Transverse colon (tissue), 4 donors: ENCODE results near the gene DLG2. TPM values are rescaled to one million over a fixed set of nuclear protein-coding genes. Genes with fewer than 3 reads are reported as not detected.
A peak's percentile ranks its signal among the peaks of the same experiment; 100 is the strongest.

ENCODE experiments used
- DNase-seq: peaks from one replicate; pipeline ENCODE4 v3.0.0-alpha.2; 2019
- H3K27ac ChIP-seq, 4 donors: fragments of 200-600 bp; sonication (generic); 2 replicates each; pipeline ENCODE4 v1.5.1; 2016 to 2018; ENCODE audit warnings: inconsistent platforms in 4 of 4
- H3K27me3 ChIP-seq: fragments of 200-600 bp; sonication (generic); 2 replicates; pipeline ENCODE4 v1.5.1; 2017; ENCODE audit warnings: inconsistent platforms
- H3K36me3 ChIP-seq, 4 donors: fragments of 200-600 bp; sonication (generic); 2 replicates each; pipeline ENCODE4 v1.5.1; 2017 to 2019; ENCODE audit warnings: inconsistent platforms in 4 of 4
- H3K4me1 ChIP-seq, 4 donors: fragments of 200-600 bp; sonication (generic); 2 replicates each; pipeline ENCODE4 v1.5.1; 2017 to 2020; ENCODE audit warnings: inconsistent platforms in 4 of 4
- H3K4me3 ChIP-seq, 4 donors: fragments of 200-600 bp; sonication (generic); 1 replicate in 1 of 4; 2 replicates in 3 of 4; pipeline versions ENCODE4 v1.5.1 to v1.6.1; 2017 to 2019; ENCODE audit warnings: inconsistent platforms in 4 of 4
- H3K9me3 ChIP-seq, 2 donors: fragments of 200-600 bp; sonication (generic); 2 replicates each; pipeline ENCODE4 v1.5.1; 2017 to 2019; ENCODE audit warnings: inconsistent platforms in 2 of 2
- CTCF ChIP-seq, 5 experiments: fragments of 200-600 bp in 3 of 5; fragments of 450-650 bp in 2 of 5; sonication (generic) in 3 of 5; IDR thresholded peaks; 1 replicate in 2 of 5; 2 replicates in 3 of 5; pipeline ENCODE4 v1.5.1; 2016 to 2017; ENCODE audit warnings: antibody characterized with exemption in 5 of 5, inconsistent platforms in 3 of 5, mild to moderate bottlenecking in 2 of 5, moderate library complexity in 1 of 5
- EP300 ChIP-seq: sonication (generic); formaldehyde crosslinking; IDR thresholded peaks from one replicate; pipeline ENCODE4 v1.6.1; 2017; ENCODE audit warnings: antibody characterized with exemption, low read depth
- POLR2A ChIP-seq: fragments of 450-650 bp; IDR thresholded peaks from one replicate; pipeline ENCODE4 v1.6.1; 2016; ENCODE audit warnings: antibody characterized with exemption, mild to moderate bottlenecking, moderate library complexity
- POLR2AphosphoS5 ChIP-seq, 3 donors: sonication (generic); formaldehyde crosslinking; IDR thresholded peaks; one replicate each; pipeline ENCODE4 v1.6.1; 2016; ENCODE audit warnings: antibody characterized with exemption in 3 of 3
- WGBS, 2 donors: methylation state at CpG; one replicate each; pipeline ENCODE4 v1.1.5; 2018; ENCODE audit warnings: low coverage in 1 of 2; 5-methylcytosine and 5-hydroxymethylcytosine counted together
- in situ Hi-C, 4 donors: fragments of 200-750 bp; cut with MboI; loops; one replicate each; pipeline versions ENCODE4 v1.15.0 to v1.15.1; 2017; ENCODE audit warnings: low sequenced_read_pairs in 3 of 4, low pct_ligation_motif_present in 1 of 4, low pct_unique_long_range_greater_than_20kb in 1 of 4
- intact Hi-C: fragments of 100-400 bp; cut with DNase I; formaldehyde crosslinking; loops from one replicate; pipeline ENCODE4 v1.15.1; 2023; ENCODE audit warnings: low total_unique reads
- total RNA-seq, 4 donors: library from RNA; depleted of rRNA; stranded (reverse); fragments of >200 nt; gene quantifications; one replicate each; pipeline ENCODE4 v1.1.0, GENCODE V29; 2016

The DLG2 gene
- total RNA-seq, 4 donors from 2014 or later: 1.9 to 28.3 (median 3.7) TPM

GRCh38 chr11:84389696-84390095 lies 1237.4 kb downstream of the DLG2 start:
- TF ChIP-seq POLR2A: no peak
- no peak for TF ChIP-seq EP300
- Histone ChIP-seq H3K27ac (no peak overlapping the region), H3K4me3 (no peak overlapping the region), H3K36me3 (no peaks in the 10 kb centered on the region), H3K9me3 (no peaks in the 10 kb centered on the region), H3K27me3 (no peaks in the 10 kb centered on the region), H3K4me1 (no peaks in the 10 kb centered on the region)
- DNase-seq: no peak
- intact Hi-C loops: no loop called here
- in situ Hi-C loops: no loop called here

GRCh38 chr11:84384731-84385130 lies 1242.4 kb downstream of the DLG2 start:
- peak; percentile 18 for DNase-seq
- Histone ChIP-seq H3K4me1 (no peaks in the 10 kb centered on the region), H3K27me3 (no peaks in the 10 kb centered on the region), H3K36me3 (no peaks in the 10 kb centered on the region), H3K9me3 (no peaks in the 10 kb centered on the region), H3K4me3 (no peak overlapping the region), H3K27ac (no peak overlapping the region)
- intact Hi-C loops: no loop called here
- in situ Hi-C loops: no loop called here
- TF ChIP-seq CTCF (IDR thresholded peaks at IDR 0.05) (peak; percentile 42 to 78 (median 69)), POLR2A (no peak), POLR2AphosphoS5 (IDR thresholded peaks at IDR 0.05) (no peak)

GRCh38 chr11:84383576-84383975 lies 1243.6 kb downstream of the DLG2 start:
- no peaks in the 10 kb centered on the region for H3K27me3 ChIP-seq
- no peaks in the 10 kb centered on the region for H3K36me3 ChIP-seq
- H3K9me3 ChIP-seq: no peaks in the 10 kb centered on the region
- no peak overlapping the region for H3K27ac ChIP-seq
- in situ Hi-C loops (no loop called here), intact Hi-C loops (no loop called here)
- WGBS, 2 donors: 58 to 81% methylated on average over 2 of the region's 2 CpGs
- H3K4me1 ChIP-seq: no peaks in the 10 kb centered on the region
- TF ChIP-seq EP300: no peak
- H3K4me3 ChIP-seq: no peak overlapping the region
- DNase-seq: no peak

GRCh38 chr11:84381666-84382065 lies 1245.5 kb downstream of the DLG2 start:
- no peak overlapping the region for H3K4me3 ChIP-seq
- intact Hi-C loops: no loop called here

GRCh38 chr11:84372381-84372950 lies 1254.7 kb downstream of the DLG2 start:
- no peak overlapping the region for H3K27ac ChIP-seq
- in situ Hi-C loops (no loop called here), intact Hi-C loops (no loop called here)
- H3K27me3 ChIP-seq: no peaks in the 10 kb centered on the region
- H3K4me3 ChIP-seq: no peak overlapping the region
- H3K9me3 ChIP-seq: no peaks in the 10 kb centered on the region
- DNase-seq: no peak
- 46 to 63% methylated on average over 2 of the region's 2 CpGs for WGBS, 2 donors
- H3K4me1 ChIP-seq: no peaks in the 10 kb centered on the region
- TF ChIP-seq CTCF (IDR thresholded peaks at IDR 0.05) (no peak), POLR2A (no peak), POLR2AphosphoS5 (IDR thresholded peaks at IDR 0.05) (no peak), EP300 (no peak)
- H3K36me3 ChIP-seq: no peaks in the 10 kb centered on the region

More at GRCh38 chr11:84381666-84382065, 1245.5 kb downstream of the DLG2 start:
- DNase-seq: no peak
- Histone ChIP-seq H3K36me3 (no peaks in the 10 kb centered on the region), H3K9me3 (no peaks in the 10 kb centered on the region), H3K27ac (no peak overlapping the region), H3K4me1 (no peaks in the 10 kb centered on the region), H3K27me3 (no peaks in the 10 kb centered on the region)
- in situ Hi-C loops: no loop called here
- WGBS, 2 donors: 36 to 54% methylated on average over 1 of the region's 1 CpG
- TF ChIP-seq CTCF (IDR thresholded peaks at IDR 0.05): no peak
- no peak for TF ChIP-seq EP300
- no peak for TF ChIP-seq POLR2A
- no peak for TF ChIP-seq POLR2AphosphoS5 (IDR thresholded peaks at IDR 0.05)
